GM21360 (cell line): ENCODE results near the gene CEP350.
A peak's percentile ranks its signal among the peaks of the same experiment; 100 is the strongest.

Experiments used
- ATAC-seq: cut with Tn5 transposase; IDR thresholded peaks from one replicate; pipeline ENCODE4 v1.9.1; 2021; ENCODE audit warnings: mild to moderate bottlenecking, moderate library complexity; ENCODE audit not compliant: unreplicated experiment

CEP350 gene

GRCh38 chr1:180153032-180153431 lies 198.4 kb downstream of the CEP350 start:
- no peak for ATAC-seq

DNA sequence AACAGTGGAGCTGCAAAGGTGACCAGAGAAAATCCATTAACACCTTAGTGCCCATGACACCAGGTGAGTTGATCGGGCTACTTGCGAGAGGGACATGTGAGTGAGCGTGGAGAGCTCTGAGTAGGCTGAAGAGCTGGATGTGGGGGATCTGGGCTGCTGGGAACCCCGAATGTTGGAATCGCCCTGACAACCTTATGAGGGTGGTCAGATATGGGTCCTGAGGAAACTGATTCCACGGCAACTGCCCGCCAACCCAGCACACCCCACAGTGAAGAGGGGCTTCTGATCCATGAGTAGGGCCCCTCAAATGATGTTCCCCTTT lies 199.4 kb downstream of the CEP350 start:
- no peak for ATAC-seq

- ATAC-seq = peak; percentile 88
These were observed 199.9 kb downstream of the CEP350 start, which contains the start of gene QSOX1 for GRCh38 chr1:180154325-180155181. QSOX1 (plus strand) TSS chr1:180154869; CDS start chr1:180154908, 39 bp downstream.

- no peak for ATAC-seq
These were observed 200.6 kb downstream of the CEP350 start for GRCh38 chr1:180155182-180155682.

DNA sequence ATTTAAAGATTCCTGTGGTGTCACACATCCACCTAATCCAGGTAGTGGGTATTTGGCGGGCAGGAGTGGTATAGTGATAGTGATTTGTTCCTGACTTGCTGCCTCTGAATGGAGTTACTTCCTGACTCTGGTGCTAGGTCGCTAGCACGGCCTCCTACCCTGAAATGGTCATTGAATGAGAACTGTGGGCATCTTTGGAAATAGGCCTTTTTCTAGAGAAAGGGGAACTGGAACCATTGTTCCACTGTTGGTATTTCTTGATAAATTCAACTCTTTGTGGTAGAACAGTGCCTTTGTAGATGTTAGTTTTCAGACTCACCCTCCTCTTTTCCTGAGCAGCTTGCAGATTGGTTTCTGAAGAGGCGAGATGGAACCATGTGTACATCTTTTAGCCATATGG lies 201.6 kb downstream of the CEP350 start:
- no peak for ATAC-seq

DNA sequence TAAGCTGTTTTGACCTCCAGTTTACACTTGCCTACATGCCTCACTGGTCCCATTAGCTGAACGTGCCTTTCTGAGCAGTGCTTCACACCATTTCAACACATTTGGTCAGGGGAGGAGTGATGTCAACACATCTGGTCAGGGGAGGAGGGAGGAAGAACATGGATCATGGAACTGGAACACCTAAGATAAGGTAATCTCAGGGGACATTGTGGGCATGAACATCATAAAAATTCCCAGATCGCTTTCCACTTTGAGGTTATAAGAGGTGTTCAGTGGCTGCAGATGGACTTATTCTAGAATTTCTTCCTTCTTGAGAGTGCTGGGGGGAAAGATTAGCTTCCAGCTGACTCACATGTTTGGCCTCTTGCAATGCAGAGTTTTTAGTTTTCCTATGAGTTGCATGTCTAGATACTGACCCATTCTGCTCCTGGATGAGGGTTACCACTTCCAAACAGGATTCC lies 202.1 kb downstream of the CEP350 start:
- no peak for ATAC-seq

- no peak for ATAC-seq
These were observed 202.5 kb downstream of the CEP350 start for GRCh38 chr1:180157108-180157507.

DNA sequence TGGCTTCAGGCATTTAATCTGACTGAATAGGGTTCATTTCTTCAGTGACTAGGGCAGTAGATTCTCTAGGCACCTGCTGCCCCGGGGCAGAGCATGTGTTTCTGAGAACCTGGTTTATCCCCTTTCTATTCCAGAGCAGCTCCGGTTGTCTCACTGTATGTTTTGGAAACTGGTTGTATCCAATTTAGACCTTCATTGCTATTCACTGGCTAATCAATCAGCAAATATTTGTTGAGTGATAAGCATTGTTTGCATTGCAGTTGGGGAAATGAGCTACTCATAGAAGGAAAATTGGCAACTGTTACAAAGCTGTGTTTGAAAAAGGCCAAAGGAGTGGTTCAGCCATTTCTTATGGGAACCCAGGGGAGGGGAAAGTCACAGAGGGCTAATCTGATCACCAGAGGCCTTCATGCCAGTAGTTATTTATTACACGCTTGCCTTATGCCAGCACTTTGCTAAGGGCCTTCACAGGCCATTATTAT lies 203.0 kb downstream of the CEP350 start:
- no peak for ATAC-seq

DNA sequence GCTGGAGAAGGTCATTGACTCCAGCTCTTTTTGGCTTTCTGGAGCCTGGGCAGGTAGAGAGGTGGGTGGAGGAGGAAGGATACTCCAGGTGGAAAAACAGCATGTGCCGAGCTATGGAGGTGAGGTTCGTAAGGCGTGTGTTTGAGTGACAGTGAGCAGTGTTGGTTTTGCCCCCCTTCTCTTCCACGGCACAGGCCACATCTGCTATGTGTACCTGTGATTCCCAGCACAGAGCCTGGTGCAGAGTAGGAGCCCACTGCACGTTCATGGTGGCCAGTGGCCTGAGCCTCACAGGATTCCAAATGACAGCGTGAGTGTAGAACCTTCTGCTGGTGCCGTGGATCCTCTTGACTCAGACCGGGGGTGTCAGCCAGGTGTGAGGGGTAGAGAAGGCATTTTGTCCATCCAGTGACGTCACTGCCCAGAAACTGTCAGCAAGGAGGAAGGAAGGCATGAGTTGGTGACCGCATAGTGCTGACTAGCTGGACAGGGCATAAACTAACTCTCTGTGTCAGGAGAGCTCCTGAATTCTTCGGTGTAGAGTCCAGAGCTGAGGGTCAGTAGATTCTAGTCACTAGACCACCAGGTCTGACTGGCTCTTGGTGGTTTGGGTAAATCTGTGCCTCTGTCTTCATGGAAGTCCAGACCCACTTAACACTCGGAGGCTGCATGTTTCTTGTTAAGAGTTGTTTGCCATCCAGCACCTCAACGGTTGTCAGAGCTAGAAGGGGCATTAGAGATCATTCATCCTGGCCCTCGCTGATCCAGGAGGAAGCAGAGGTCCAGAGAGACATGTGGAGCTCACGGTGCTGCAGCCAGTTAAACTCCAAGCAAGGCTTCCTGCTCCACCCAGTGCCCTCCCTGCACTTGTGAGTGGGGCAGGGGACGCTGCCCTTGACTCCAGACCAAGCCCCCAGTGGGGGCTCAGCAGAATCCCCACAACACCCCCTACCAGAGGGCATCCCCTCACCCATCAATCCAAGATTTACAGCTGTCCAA lies 203.8 kb downstream of the CEP350 start:
- no peak for ATAC-seq

GRCh38 chr1:180160357-180160756 lies 205.7 kb downstream of the CEP350 start:
- ATAC-seq = no peak

GRCh38 chr1:180163041-180163440 lies 208.4 kb downstream of the CEP350 start:
- ATAC-seq = no peak
